ENCODE results near the gene OPRM1.

OPRM1 gene

DNA sequence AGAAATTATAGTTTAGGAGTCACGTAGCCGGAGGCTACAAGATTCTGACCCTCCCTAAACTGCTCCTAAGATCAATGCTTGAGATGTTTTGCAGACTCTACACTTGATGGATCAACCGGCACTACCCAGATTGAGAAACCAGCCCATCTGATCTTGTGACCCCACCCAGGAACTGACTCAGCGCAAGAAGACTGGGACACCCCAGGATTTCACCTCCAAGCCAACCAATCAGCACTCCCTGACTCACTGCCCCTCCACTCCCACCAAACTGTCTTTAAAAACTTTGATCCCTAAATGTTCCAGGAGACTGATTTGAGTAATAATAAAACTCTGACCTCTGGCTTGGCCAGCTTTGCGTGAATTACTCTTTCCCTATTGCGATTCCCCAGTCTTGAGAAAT is 99.8 kb downstream of the OPRM1 start:
- Histone ChIP-seq H2AK5ac (ENCODE audit: low read length, severe bottlenecking) (no peak overlapping the region), H2BK12ac (ENCODE audit: low read length in 2 of 2) (no peak overlapping the region), H3K36me3 (ENCODE audit: control insufficient read depth in 1 of 2, insufficient read depth in 2 of 2, low read depth in 1 of 2, low read length in 2 of 2) (no peaks in the 10 kb centered on the region), H3K4me1 (ENCODE audit: control insufficient read depth, insufficient read depth, low read depth, low read length) (no peaks in the 10 kb centered on the region), H4K91ac (ENCODE audit: low read length) (no peak overlapping the region), H3K4ac (ENCODE audit: low read depth in 1 of 2, low read length in 2 of 2) (no peak overlapping the region), H3K18ac (ENCODE audit: low read depth in 1 of 2, low read length in 2 of 2) (no peak overlapping the region), H3K9ac (ENCODE audit: low read length) (no peak overlapping the region), H3K23ac (ENCODE audit: low read length in 2 of 2) (no peak overlapping the region), H2BK5ac (ENCODE audit: low read depth, low read length, poor library complexity, severe bottlenecking) (no peak overlapping the region), H3K9me3 (ENCODE audit: control insufficient read depth, low read length) (no peaks in the 10 kb centered on the region), H3K79me1 (replicated peaks; ENCODE audit: low read length, poor library complexity, severe bottlenecking) (no peaks in the 10 kb centered on the region), H2BK15ac (ENCODE audit: low read depth, poor library complexity, severe bottlenecking) (no peak overlapping the region), H3K4me3 (ENCODE audit: insufficient read depth in 1 of 2, low read depth in 1 of 2, low read length in 2 of 2) (no peak overlapping the region), H2AFZ (ENCODE audit: low read depth, low read length) (no peak overlapping the region), H4K8ac (ENCODE audit: low read length) (no peak overlapping the region), H2BK120ac (ENCODE audit: low read depth, low read length) (no peak overlapping the region), H3K4me2 (ENCODE audit: low read length, poor library complexity, severe bottlenecking) (no peak overlapping the region), H3K27me3 (ENCODE audit: control insufficient read depth in 1 of 2, insufficient read depth in 1 of 2, low read length in 2 of 2) (no peaks in the 10 kb centered on the region), H3K27ac (ENCODE audit: low read length, poor library complexity, severe bottlenecking) (no peak overlapping the region), H3K14ac (ENCODE audit: low read length in 2 of 2) (no peak overlapping the region)
- WGBS: 89% methylated on average over 5 of the region's 6 CpGs
- DNase-seq: no peak

DNA sequence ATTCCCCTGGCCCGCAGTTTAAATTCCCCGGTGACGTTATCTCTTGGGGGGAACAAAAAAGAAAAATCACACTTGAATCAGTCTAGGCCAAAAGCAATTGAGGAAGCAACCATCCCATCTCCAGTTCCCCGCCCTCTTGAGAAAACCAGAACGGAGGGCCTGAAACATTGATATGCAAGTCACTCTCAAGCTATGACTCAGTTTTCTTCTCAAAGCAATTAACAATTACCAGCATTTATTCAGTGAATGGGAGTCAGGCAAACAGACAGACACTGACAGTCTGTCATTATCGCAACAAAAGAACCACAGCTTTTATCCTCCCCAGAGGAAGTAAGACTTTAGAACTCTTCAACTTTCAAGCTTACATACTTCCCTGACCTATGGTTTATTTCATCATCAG is 100.9 kb downstream of the OPRM1 start:
- Histone ChIP-seq H3K4me2 (ENCODE audit: low read length, poor library complexity, severe bottlenecking) (no peak overlapping the region), H3K23ac (ENCODE audit: low read length in 2 of 2) (no peak overlapping the region), H3K79me1 (replicated peaks; ENCODE audit: low read length, poor library complexity, severe bottlenecking) (no peaks in the 10 kb centered on the region), H2BK5ac (ENCODE audit: low read depth, low read length, poor library complexity, severe bottlenecking) (no peak overlapping the region), H3K9ac (ENCODE audit: low read length) (no peak overlapping the region), H4K8ac (ENCODE audit: low read length) (no peak overlapping the region), H3K4ac (ENCODE audit: low read depth in 1 of 2, low read length in 2 of 2) (no peak overlapping the region), H3K4me1 (ENCODE audit: control insufficient read depth, insufficient read depth, low read depth, low read length) (no peaks in the 10 kb centered on the region), H2AFZ (ENCODE audit: low read depth, low read length) (no peak overlapping the region), H3K14ac (ENCODE audit: low read length in 2 of 2) (no peak overlapping the region), H2BK12ac (ENCODE audit: low read length in 2 of 2) (no peak overlapping the region), H3K36me3 (ENCODE audit: control insufficient read depth in 1 of 2, insufficient read depth in 2 of 2, low read depth in 1 of 2, low read length in 2 of 2) (no peaks in the 10 kb centered on the region), H4K91ac (ENCODE audit: low read length) (no peak overlapping the region), H2BK15ac (ENCODE audit: low read depth, poor library complexity, severe bottlenecking) (no peak overlapping the region), H3K18ac (ENCODE audit: low read depth in 1 of 2, low read length in 2 of 2) (no peak overlapping the region), H3K27ac (ENCODE audit: low read length, poor library complexity, severe bottlenecking) (no peak overlapping the region), H3K9me3 (ENCODE audit: control insufficient read depth, low read length) (no peaks in the 10 kb centered on the region), H2BK120ac (ENCODE audit: low read depth, low read length) (no peak overlapping the region), H3K4me3 (ENCODE audit: insufficient read depth in 1 of 2, low read depth in 1 of 2, low read length in 2 of 2) (no peak overlapping the region), H2AK5ac (ENCODE audit: low read length, severe bottlenecking) (no peak overlapping the region), H3K27me3 (ENCODE audit: control insufficient read depth in 1 of 2, insufficient read depth in 1 of 2, low read length in 2 of 2) (no peaks in the 10 kb centered on the region)
- no peak for DNase-seq
- WGBS: 83% methylated on average over 6 of the region's 6 CpGs

DNA sequence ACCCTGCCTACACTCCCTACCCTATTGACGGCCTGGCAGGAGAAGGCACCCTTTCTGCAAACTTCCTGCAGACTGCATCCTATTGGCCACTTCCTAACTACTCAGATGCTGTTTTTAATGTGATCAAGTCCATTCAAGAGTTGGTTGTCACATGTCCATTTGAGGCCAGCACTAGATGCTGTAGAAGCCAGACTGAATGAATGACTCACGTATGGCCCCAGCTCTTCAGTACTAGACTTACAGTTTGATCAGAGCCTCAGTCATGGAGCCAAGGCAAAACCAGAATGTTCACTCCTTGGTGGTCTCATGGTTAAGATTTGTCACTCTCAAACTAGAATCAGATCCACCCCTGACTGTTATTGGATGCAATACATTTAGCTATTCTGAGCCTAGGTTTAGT is 101.7 kb downstream of the OPRM1 start:
- no peak overlapping the region for H3K18ac ChIP-seq (ENCODE audit: low read depth in 1 of 2, low read length in 2 of 2)
- H2BK15ac ChIP-seq (ENCODE audit: low read depth, poor library complexity, severe bottlenecking): no peak overlapping the region
- no peak overlapping the region for H3K27ac ChIP-seq (ENCODE audit: low read length, poor library complexity, severe bottlenecking)
- H3K27me3 ChIP-seq (ENCODE audit: control insufficient read depth in 1 of 2, insufficient read depth in 1 of 2, low read length in 2 of 2): no peaks in the 10 kb centered on the region
- H2AK5ac ChIP-seq (ENCODE audit: low read length, severe bottlenecking): no peak overlapping the region
- H3K14ac ChIP-seq (ENCODE audit: low read length in 2 of 2): no peak overlapping the region
- no peaks in the 10 kb centered on the region for H3K9me3 ChIP-seq (ENCODE audit: control insufficient read depth, low read length)
- H3K79me1 ChIP-seq (replicated peaks; ENCODE audit: low read length, poor library complexity, severe bottlenecking): no peaks in the 10 kb centered on the region
- H2AFZ ChIP-seq (ENCODE audit: low read depth, low read length): no peak overlapping the region
- no peaks in the 10 kb centered on the region for H3K36me3 ChIP-seq (ENCODE audit: control insufficient read depth in 1 of 2, insufficient read depth in 2 of 2, low read depth in 1 of 2, low read length in 2 of 2)
- no peaks in the 10 kb centered on the region for H3K4me1 ChIP-seq (ENCODE audit: control insufficient read depth, insufficient read depth, low read depth, low read length)
- no peak overlapping the region for H3K4ac ChIP-seq (ENCODE audit: low read depth in 1 of 2, low read length in 2 of 2)
- no peak overlapping the region for H2BK120ac ChIP-seq (ENCODE audit: low read depth, low read length)
- no peak overlapping the region for H3K4me3 ChIP-seq (ENCODE audit: insufficient read depth in 1 of 2, low read depth in 1 of 2, low read length in 2 of 2)
- no peak overlapping the region for H3K23ac ChIP-seq (ENCODE audit: low read length in 2 of 2)
- no peak overlapping the region for H4K91ac ChIP-seq (ENCODE audit: low read length)
- no peak overlapping the region for H2BK12ac ChIP-seq (ENCODE audit: low read length in 2 of 2)
- no peak overlapping the region for H2BK5ac ChIP-seq (ENCODE audit: low read depth, low read length, poor library complexity, severe bottlenecking)
- WGBS: 85% methylated on average over 2 of the region's 2 CpGs
- no peak for DNase-seq
- H3K9ac ChIP-seq (ENCODE audit: low read length): no peak overlapping the region
- H4K8ac ChIP-seq (ENCODE audit: low read length): no peak overlapping the region
- no peak overlapping the region for H3K4me2 ChIP-seq (ENCODE audit: low read length, poor library complexity, severe bottlenecking)

DNA sequence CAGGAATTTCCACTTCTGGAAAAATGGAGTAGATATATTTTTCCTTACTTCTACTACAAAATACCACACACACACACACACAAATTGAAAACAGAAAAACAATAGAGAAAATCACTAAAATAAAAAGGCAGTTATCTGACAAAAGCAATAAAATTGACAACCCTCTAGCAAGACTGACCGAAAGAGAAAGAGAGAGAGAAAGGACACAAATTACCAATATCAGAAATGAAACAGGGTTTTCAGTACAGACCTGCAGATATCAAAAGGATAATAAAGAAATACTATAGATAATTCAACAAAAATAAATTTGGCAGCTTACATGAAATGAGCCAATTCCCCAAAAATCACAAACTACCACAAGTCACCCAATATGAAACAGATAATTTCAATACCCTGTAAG is 104.7 kb downstream of the OPRM1 start:
- no CpG with 5 or more reads among the region's 1 CpG for WGBS
- no peak for DNase-seq
- Histone ChIP-seq H2BK5ac (ENCODE audit: low read depth, low read length, poor library complexity, severe bottlenecking) (no peak overlapping the region), H3K4me1 (ENCODE audit: control insufficient read depth, insufficient read depth, low read depth, low read length) (no peaks in the 10 kb centered on the region), H2BK15ac (ENCODE audit: low read depth, poor library complexity, severe bottlenecking) (no peak overlapping the region), H3K4me2 (ENCODE audit: low read length, poor library complexity, severe bottlenecking) (no peak overlapping the region), H3K36me3 (ENCODE audit: control insufficient read depth in 1 of 2, insufficient read depth in 2 of 2, low read depth in 1 of 2, low read length in 2 of 2) (no peaks in the 10 kb centered on the region), H3K27me3 (ENCODE audit: control insufficient read depth in 1 of 2, insufficient read depth in 1 of 2, low read length in 2 of 2) (peaks cover 0 to 14% of the 10 kb centered on the region in 2 experiments), H3K27ac (ENCODE audit: low read length, poor library complexity, severe bottlenecking) (no peak overlapping the region), H3K4me3 (ENCODE audit: insufficient read depth in 1 of 2, low read depth in 1 of 2, low read length in 2 of 2) (no peak overlapping the region), H4K8ac (ENCODE audit: low read length) (no peak overlapping the region), H3K23ac (ENCODE audit: low read length in 2 of 2) (no peak overlapping the region), H4K91ac (ENCODE audit: low read length) (no peak overlapping the region), H2BK12ac (ENCODE audit: low read length in 2 of 2) (no peak overlapping the region), H3K79me1 (replicated peaks; ENCODE audit: low read length, poor library complexity, severe bottlenecking) (no peaks in the 10 kb centered on the region), H2AK5ac (ENCODE audit: low read length, severe bottlenecking) (no peak overlapping the region), H3K18ac (ENCODE audit: low read depth in 1 of 2, low read length in 2 of 2) (no peak overlapping the region), H3K9ac (ENCODE audit: low read length) (no peak overlapping the region), H3K9me3 (ENCODE audit: control insufficient read depth, low read length) (no peaks in the 10 kb centered on the region), H3K14ac (ENCODE audit: low read length in 2 of 2) (no peak overlapping the region), H3K4ac (ENCODE audit: low read depth in 1 of 2, low read length in 2 of 2) (no peak overlapping the region), H2BK120ac (ENCODE audit: low read depth, low read length) (no peak overlapping the region), H2AFZ (ENCODE audit: low read depth, low read length) (no peak overlapping the region)
